A673 (cell line): ENCODE data around the gene GNG7.

Source experiments
- EZH2 ChIP-seq: fragments of 200-600 bp; sonication (generic); IDR thresholded peaks from 2 replicates; pipeline ENCODE4 v1.6.1; 2017; ENCODE audit warnings: borderline replicate concordance, low read depth, mild to moderate bottlenecking, mixed read lengths, antibody characterized with exemption, low read length; ENCODE audit not compliant: poor library complexity, severe bottlenecking
- TF ChIP-seq, protein P1 (sequence below): fragments of 300-800, 200-600 bp; sonication (generic); conservative IDR thresholded peaks from 2 replicates; pipeline ENCODE4 v1.5.1; 2017; ENCODE audit warnings: low read depth, mild to moderate bottlenecking, antibody characterized with exemption, low read length, moderate library complexity, mixed read lengths

DNA sequence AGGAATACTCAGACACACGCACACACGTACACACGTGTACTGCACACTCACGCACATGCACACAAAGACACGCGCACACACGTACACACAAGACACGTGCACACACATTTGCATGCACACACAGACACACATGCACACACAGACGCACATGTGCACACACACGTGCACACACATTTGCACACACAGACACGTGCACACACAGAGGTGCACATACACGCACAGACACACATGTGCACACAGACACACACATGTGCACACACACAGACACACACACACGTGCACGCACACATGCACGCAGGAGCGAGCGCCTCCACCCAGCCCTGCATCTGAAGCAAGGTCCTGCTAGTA is 145.4 kb downstream of the GNG7 start:
- TF ChIP-seq, protein P1, sequence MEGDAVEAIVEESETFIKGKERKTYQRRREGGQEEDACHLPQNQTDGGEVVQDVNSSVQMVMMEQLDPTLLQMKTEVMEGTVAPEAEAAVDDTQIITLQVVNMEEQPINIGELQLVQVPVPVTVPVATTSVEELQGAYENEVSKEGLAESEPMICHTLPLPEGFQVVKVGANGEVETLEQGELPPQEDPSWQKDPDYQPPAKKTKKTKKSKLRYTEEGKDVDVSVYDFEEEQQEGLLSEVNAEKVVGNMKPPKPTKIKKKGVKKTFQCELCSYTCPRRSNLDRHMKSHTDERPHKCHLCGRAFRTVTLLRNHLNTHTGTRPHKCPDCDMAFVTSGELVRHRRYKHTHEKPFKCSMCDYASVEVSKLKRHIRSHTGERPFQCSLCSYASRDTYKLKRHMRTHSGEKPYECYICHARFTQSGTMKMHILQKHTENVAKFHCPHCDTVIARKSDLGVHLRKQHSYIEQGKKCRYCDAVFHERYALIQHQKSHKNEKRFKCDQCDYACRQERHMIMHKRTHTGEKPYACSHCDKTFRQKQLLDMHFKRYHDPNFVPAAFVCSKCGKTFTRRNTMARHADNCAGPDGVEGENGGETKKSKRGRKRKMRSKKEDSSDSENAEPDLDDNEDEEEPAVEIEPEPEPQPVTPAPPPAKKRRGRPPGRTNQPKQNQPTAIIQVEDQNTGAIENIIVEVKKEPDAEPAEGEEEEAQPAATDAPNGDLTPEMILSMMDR = no peak
- TF ChIP-seq EZH2 = no peak
